Measurements from ENCODE around the gene SOCS1. TPM values are rescaled to one million over a fixed set of nuclear protein-coding genes. Genes with fewer than 3 reads are reported as not detected.
A peak's percentile ranks its signal among the peaks of the same experiment; 100 is the strongest.

The SOCS1 gene
- total RNA-seq, 4 donors from 2014 or later = 5.3 to 10.5 (median 6.9) TPM

DNA sequence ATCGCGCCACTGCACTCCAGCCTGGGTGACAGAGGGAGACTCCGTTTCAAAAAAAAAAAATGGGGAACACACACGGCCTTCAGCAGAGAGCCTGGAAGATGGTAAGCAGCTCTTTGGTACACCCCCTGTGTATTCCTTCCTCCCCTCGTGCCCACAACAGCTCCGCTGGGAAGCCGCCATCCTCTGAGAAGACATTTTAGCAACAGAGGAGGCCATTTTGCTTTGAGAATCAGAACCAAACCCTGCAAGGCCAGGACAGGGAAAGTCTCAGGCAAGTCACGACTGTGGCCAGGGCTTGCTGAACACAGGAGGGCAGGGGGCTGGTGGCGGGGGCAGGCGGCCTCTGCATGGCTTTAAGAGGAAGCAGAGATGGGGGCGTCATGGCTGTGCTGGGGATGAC, 45.7 kb downstream of the SOCS1 start:
- no peak overlapping the region for H3K27ac ChIP-seq
- H3K4me3 ChIP-seq = no peak overlapping the region
- TF ChIP-seq, protein P1, sequence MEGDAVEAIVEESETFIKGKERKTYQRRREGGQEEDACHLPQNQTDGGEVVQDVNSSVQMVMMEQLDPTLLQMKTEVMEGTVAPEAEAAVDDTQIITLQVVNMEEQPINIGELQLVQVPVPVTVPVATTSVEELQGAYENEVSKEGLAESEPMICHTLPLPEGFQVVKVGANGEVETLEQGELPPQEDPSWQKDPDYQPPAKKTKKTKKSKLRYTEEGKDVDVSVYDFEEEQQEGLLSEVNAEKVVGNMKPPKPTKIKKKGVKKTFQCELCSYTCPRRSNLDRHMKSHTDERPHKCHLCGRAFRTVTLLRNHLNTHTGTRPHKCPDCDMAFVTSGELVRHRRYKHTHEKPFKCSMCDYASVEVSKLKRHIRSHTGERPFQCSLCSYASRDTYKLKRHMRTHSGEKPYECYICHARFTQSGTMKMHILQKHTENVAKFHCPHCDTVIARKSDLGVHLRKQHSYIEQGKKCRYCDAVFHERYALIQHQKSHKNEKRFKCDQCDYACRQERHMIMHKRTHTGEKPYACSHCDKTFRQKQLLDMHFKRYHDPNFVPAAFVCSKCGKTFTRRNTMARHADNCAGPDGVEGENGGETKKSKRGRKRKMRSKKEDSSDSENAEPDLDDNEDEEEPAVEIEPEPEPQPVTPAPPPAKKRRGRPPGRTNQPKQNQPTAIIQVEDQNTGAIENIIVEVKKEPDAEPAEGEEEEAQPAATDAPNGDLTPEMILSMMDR (IDR thresholded peaks at IDR 0.05) = no peak
- TF ChIP-seq POLR2A (IDR thresholded peaks at IDR 0.05) = no peak
- TF ChIP-seq POLR2AphosphoS5 (IDR thresholded peaks at IDR 0.05) = no peak
- peaks cover 13% of the 10 kb centered on the region for H3K27me3 ChIP-seq
- no peaks in the 10 kb centered on the region for H3K36me3 ChIP-seq
- peaks cover 0 to 12% (median 0%) of the 10 kb centered on the region in 3 donors for H3K9me3 ChIP-seq
- no peak for ATAC-seq
- H3K4me1 ChIP-seq = peaks cover 0 to 8% (median 0%) of the 10 kb centered on the region in 3 donors
- WGBS, 2 donors (ENCODE audit: low coverage in 1 of 2) = 85 to 100% methylated on average over 2 to 4 of the region's 11 CpGs

DNA sequence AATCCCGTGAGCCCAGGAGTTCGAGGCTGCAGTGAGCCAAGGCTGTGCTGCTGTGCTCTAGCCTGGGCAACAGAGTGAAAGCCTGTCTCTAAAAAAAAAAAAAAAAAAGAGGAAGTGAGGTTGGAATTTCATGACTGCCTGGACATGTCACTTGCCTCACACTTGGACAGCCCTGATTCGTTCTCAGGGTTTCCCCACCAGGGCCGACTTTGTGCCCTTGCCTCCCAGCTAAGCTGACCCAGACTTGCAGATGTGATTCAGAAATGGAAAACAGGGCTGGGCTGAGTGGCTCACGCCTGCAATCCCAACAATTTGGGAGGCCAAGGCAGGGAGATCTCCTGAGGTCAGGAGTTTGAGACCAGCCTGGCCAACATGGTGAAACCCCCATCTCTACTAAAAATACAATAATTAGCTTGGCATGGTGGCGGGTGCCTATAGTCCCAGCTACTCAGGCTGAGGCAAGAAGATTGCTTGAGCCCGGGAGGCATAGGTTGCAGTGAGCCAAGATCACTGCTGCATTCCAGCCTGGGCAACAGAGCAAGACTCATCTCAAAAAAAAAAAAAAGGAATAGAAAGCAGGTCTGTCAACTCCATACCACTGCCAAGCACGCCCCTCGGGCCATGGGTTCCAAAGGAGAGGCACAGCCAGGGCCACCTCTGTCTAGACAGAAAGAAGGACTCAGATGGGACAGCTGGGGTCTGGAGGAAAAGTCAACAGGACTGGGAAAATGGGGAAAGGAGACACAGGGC, 46.9 kb downstream of the SOCS1 start:
- 82 to 90% methylated on average over 4 to 7 of the region's 9 CpGs for WGBS, 2 donors (ENCODE audit: low coverage in 1 of 2)
- no peak overlapping the region for H3K27ac ChIP-seq
- no peak for ATAC-seq
- peaks cover 0 to 8% (median 0%) of the 10 kb centered on the region in 3 donors for H3K4me1 ChIP-seq
- no peak for TF ChIP-seq POLR2AphosphoS5 (IDR thresholded peaks at IDR 0.05)
- TF ChIP-seq POLR2A (IDR thresholded peaks at IDR 0.05) = no peak
- TF ChIP-seq, protein P1 (IDR thresholded peaks at IDR 0.05) = no peak
- TF ChIP-seq EP300 (IDR thresholded peaks at IDR 0.05) = no peak
- peaks cover 13% of the 10 kb centered on the region for H3K27me3 ChIP-seq
- no peak overlapping the region for H3K4me3 ChIP-seq
- peaks cover 0 to 12% (median 0%) of the 10 kb centered on the region in 3 donors for H3K9me3 ChIP-seq
- H3K36me3 ChIP-seq = no peaks in the 10 kb centered on the region

DNA sequence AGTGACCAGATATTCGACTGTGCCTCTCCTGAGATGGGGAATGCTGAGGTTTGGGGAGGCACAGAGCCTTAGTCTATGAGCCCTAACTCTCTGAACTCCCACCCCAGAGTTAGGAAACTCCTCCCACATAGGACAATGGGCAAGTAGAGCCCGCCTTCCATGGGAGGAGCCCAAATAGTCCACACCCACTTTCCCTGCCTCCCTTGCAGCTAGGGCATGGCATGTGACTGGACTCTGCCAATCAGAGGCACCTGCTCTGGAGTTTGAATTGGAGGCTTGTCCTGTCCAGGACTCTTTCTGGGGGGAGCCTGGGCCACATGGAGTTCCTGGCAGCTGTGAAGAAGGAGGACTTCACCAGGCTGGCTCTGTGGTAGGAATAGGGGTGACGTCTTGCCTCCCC, 48.4 kb downstream of the SOCS1 start:
- Histone ChIP-seq H3K4me3 (no peak overlapping the region), H3K27me3 (peaks cover 13% of the 10 kb centered on the region), H3K9me3 (peaks cover 0 to 12% (median 0%) of the 10 kb centered on the region in 3 donors), H3K4me1 (peaks cover 0 to 8% (median 0%) of the 10 kb centered on the region in 3 donors), H3K36me3 (no peaks in the 10 kb centered on the region), H3K27ac (no peak overlapping the region)
- ATAC-seq = no peak
- WGBS, 2 donors (ENCODE audit: low coverage in 1 of 2) = 80 to 100% methylated on average over 1 to 2 of the region's 3 CpGs
- TF ChIP-seq, protein P1 (IDR thresholded peaks at IDR 0.05) = no peak
- TF ChIP-seq POLR2AphosphoS5 (IDR thresholded peaks at IDR 0.05) (no peak), POLR2A (IDR thresholded peaks at IDR 0.05) (no peak), EP300 (IDR thresholded peaks at IDR 0.05) (no peak)

DNA sequence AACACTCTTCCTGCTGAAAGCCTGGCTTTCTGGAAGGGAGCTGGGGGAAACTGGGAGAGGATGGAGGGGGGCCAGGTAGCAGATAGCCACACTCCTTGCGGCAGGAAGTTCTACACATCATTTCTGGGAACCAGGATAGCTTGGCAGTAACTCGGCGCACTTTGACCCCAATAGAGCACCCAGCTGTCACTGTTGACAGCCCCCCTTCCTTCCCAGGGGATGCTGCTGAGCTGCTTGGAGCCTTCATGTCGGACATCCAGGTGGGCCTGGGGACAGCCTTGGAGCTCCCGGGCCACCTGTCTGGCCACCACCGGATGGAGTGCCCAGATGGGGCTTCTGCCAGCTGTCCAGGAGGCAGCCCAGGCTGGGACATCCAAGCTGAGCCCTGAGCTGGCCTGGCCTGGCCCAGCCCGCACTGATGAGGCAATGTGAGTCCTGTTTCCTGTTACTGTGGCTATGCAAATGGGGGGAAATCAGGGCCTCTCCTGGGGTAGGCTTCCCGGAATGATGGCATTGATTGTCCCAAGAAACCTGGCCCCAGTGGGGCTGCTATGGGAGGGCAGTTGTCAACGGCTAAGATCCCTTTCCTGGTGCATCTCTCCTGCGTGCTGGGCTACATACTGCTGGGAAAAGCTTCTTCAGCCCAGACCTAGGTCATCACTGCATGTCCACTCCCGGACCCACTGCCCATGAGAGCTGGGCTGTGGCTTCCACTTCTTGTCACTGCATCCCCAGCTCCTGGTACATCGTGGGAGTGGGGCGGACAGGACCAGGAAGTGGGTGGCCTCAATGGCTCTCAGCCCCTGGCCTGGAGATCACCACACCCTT, 50.0 kb downstream of the SOCS1 start:
- Histone ChIP-seq H3K4me3 (no peak overlapping the region), H3K27me3 (peaks cover 4% of the 10 kb centered on the region), H3K36me3 (no peaks in the 10 kb centered on the region), H3K27ac (no peak overlapping the region), H3K9me3 (peaks cover 0 to 12% (median 0%) of the 10 kb centered on the region in 3 donors), H3K4me1 (peaks cover 0 to 8% (median 0%) of the 10 kb centered on the region in 3 donors)
- peak; percentile 56 for ATAC-seq
- no CpG with 5 or more reads among the region's 13 CpGs for WGBS, 2 donors (ENCODE audit: low coverage in 1 of 2)
- no peak for TF ChIP-seq EP300 (IDR thresholded peaks at IDR 0.05)
- TF ChIP-seq POLR2A (IDR thresholded peaks at IDR 0.05) = no peak
- no peak for TF ChIP-seq POLR2AphosphoS5 (IDR thresholded peaks at IDR 0.05)
- TF ChIP-seq, protein P1 (IDR thresholded peaks at IDR 0.05) = no peak

Measured in gastroesophageal sphincter (tissue), 4 donors.